ENCODE results near the gene COX4I2. TPM values are rescaled to one million over a fixed set of nuclear protein-coding genes. Genes with fewer than 3 reads are reported as not detected.

COX4I2 gene
- total and polyA plus RNA-seq, 2 donors (not counting 3 experiments of a cell fraction or from before 2014, with no cell fraction given), result not detected

GRCh38 chr20:31662372-31662854 is 24.7 kb downstream of the COX4I2 start:
- Histone ChIP-seq H3K9ac (replicated peaks; ENCODE audit: extremely low read depth, insufficient read depth, low read length) (no peak overlapping the region), H3K79me2 (ENCODE audit: control insufficient read depth, insufficient read depth, low read length) (peaks cover 5% of the 10 kb centered on the region), H2AFZ (ENCODE audit: low read depth, low read length) (no peak overlapping the region), H4K20me1 (replicated peaks; ENCODE audit: control insufficient read depth, extremely low read depth, insufficient read depth, low read length) (no peaks in the 10 kb centered on the region), H3K4me1 (ENCODE audit: control insufficient read depth, extremely low read depth, insufficient read depth, low read length) (peaks cover 8% of the 10 kb centered on the region), H3K4me2 (ENCODE audit: insufficient read depth, low read length) (no peak overlapping the region), H3K9me3 (replicated peaks; ENCODE audit: control insufficient read depth, insufficient read depth, low read length) (no peaks in the 10 kb centered on the region), H3K9me1 (replicated peaks; ENCODE audit: control insufficient read depth, extremely low read depth, insufficient read depth, low read length) (no peaks in the 10 kb centered on the region), H3K27me3 (ENCODE audit: control insufficient read depth in 2 of 2, insufficient read depth in 2 of 2, low read length in 2 of 2) (no peaks in the 10 kb centered on the region), H3K4me3 (replicated peaks in 1 of 3; ENCODE audit: insufficient read depth in 1 of 3, low read depth in 1 of 3, low read length in 3 of 3) (no peak overlapping the region), H3K36me3 (ENCODE audit: control insufficient read depth in 2 of 2, extremely low read depth in 1 of 2, insufficient read depth in 2 of 2, low read length in 2 of 2) (peaks cover 4 to 19% of the 10 kb centered on the region in 2 experiments), H3K27ac (ENCODE audit: insufficient read depth, low read depth, low read length) (peak overlapping the region; percentile 18)
- POLR2A ChIA-PET, result interaction anchor here (0.8 to 1.8 kb wide), 5 partner anchors 13 to 76 kb away, joined by 3 to 20 read pairs (median 5); partner anchors contain the start of gene BCL2L1
- no TSS peak for BruUV-seq (replicated peaks)
- CTCF ChIA-PET, result interaction anchor here (0.8 to 10.4 kb wide), 22 partner anchors 13 to 101 kb away, joined by 3 to 658 read pairs (median 12); partner anchors contain the start of genes BCL2L1 and TPX2
- TF ChIP-seq JUN (IDR thresholded peaks at IDR 0.05; ENCODE audit: borderline replicate concordance, insufficient read depth, insufficient read length, low read depth) (no peak), FOS (IDR thresholded peaks at IDR 0.05; ENCODE audit: borderline replicate concordance, insufficient read depth, low read length) (no peak), MAX (IDR thresholded peaks at IDR 0.05; ENCODE audit: insufficient read depth, insufficient read length) (no peak), CTCF (IDR thresholded peaks at IDR 0.05; ENCODE audit: extremely low read depth in 1 of 2, insufficient read depth in 1 of 2, low read depth in 1 of 2, low read length in 2 of 2) (no peak), EZH2 (IDR thresholded peaks at IDR 0.05; ENCODE audit: borderline replicate concordance, low read depth, low read length, severe bottlenecking) (no peak), POLR2AphosphoS5 (IDR thresholded peaks at IDR 0.05; ENCODE audit: insufficient read depth, low read depth, low read length) (no peak), POLR2A (IDR thresholded peaks at IDR 0.05; ENCODE audit: low read depth, low read length) (no peak), GATA2 (IDR thresholded peaks at IDR 0.05; ENCODE audit: insufficient read depth, insufficient read length, low read depth, low read length) (no peak), MYC (IDR thresholded peaks at IDR 0.05; ENCODE audit: low read depth, low read length) (no peak)
- intact Hi-C loops (cut with micrococcal nuclease) (loop anchor here (1.0 kb wide), 1 partner anchor 37 kb away; no protein-coding TSS in a partner anchor), dilution Hi-C loops (cut with MboI; ENCODE audit: extremely low pct_ligation_motif_present, low sequenced_read_pairs) (no loop called here)
- peak; percentile 28 for DNase-seq (ENCODE audit: low read depth, low spot score)
- no peak for FAIRE-seq
